ENCODE data around the gene ANO4.

GRCh38 chr12:101110866-101111265, 316.3 kb downstream of the ANO4 start:
- TF ChIP-seq CTCF (IDR thresholded peaks at IDR 0.05) = no peak
- no peak for TF ChIP-seq POLR2AphosphoS5 (IDR thresholded peaks at IDR 0.05)
- no peak for TF ChIP-seq POLR2A (IDR thresholded peaks at IDR 0.05)
- no peak for TF ChIP-seq EP300 (IDR thresholded peaks at IDR 0.05)

Data from stomach (tissue), 4 donors.